ENCODE results near the gene TLE2.

DNA sequence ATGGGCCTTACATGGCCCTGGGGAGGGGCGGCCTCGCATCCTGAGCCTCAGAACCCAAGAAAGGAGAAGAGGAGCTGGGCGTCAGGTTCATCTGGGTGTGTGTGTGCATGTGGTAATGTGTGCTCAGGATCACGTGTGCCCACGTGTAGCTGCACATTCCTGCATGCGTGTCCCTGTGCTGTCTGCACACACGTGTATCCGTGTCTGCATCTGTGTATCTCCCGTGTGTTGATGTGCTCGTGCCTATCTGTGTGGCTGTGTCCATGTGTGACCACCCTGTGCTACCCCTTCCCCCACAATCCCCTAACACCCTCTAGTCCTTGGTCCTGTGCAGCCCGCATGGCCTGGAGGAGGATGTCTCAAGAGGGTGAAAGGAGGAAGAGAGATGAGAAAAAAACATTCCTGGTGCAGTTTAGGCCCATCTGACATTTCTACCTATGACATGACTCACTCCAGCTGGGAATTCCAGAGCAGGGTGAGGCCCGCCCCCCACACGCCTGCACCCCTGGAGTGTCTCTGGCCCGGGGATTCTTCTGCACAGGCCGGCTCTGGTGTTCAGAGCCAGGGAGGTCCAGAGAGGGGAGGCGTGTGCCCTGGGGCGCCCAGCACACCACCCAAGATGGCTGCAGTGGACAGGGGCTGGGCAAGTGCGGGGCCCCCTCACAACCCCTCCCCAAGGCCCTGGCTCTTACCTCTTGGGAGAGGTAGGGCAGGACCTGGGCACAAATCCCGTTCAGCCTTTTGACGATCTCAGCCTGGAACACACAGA is 26.1 kb upstream of the TLE2 start:
- TF ChIP-seq EP300 (IDR thresholded peaks at IDR 0.05) (no peak), POLR2A (IDR thresholded peaks at IDR 0.05) (no peak)
